Fibroblast of peridontal ligament (primary cell): ENCODE results near the gene MATN4.

ENCODE experiments used
- DNase-seq: peaks from one replicate; pipeline ENCODE4 v3.0.0-alpha.2; 2010; ENCODE audit errors: extremely low read depth

MATN4 gene

GRCh38 chr20:45290677-45291355 lies 17.3 kb downstream of the MATN4 start:
- peak; percentile 79 for DNase-seq

GRCh38 chr20:45289942-45290676 lies 18.0 kb downstream of the MATN4 start:
- no peak for DNase-seq

DNA sequence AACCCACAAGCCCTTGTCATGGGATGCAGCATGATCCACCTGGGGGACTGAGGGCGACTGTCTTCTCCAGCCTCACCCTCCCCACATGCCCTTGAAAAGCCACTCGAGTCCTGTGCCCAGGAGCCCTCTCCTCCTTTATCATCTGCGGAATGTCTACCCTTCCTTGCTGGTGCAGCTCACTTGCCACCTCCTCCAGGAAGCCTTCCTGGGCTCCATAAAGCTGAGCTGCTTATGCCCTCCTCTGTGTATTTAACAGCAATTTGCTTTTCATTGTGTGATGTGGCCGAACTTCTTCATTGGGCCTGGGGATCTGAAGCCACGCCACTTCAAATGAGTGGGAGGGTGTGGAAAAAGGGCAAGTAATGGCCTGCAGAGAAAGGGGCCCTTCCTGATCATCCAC lies 19.2 kb downstream of the MATN4 start:
- DNase-seq = no peak

DNA sequence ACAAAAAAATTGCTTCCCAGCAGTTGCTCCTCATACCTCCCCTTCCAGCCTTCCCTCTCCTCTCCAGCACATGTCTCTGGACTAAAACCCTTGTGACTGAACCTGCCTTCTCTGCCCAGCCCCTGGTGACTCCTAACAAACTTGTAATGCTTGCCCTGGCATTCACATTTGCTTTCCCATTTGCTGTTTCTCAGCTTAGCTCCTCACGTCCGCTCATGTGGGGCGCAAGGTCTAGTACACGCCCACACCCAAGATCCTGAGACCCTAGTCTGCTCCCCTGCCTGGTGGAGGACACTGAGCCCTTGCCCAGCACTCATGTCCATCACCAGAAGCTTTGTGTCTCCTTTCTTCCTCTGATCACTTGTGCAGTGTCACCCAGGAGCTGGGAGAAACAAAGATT lies 19.7 kb downstream of the MATN4 start:
- no peak for DNase-seq

- no peak for DNase-seq
Measured at GRCh38 chr20:45283551-45284057, 24.5 kb downstream of the MATN4 start.

- DNase-seq = no peak
Measured at GRCh38 chr20:45282700-45283550, 25.2 kb downstream of the MATN4 start.

DNA sequence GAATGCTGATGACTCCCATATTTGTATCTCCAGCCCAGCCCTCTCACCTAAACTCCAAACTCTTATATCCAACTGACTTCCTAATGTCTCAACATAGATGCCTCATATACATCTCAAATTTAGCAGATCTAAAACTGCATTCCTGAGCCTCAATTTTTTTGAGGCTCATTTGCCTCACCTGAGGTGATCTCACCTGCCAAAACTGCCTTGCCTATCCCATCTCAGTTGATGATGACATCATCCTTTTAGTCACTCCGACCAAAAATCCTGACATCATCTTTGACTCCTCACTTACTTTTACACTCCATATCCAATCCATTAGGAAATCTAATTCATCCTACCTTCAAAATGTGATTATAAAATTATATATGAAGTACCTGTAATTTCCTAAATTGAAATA lies 28.1 kb downstream of the MATN4 start:
- no peak for DNase-seq

- DNase-seq = no peak
Measured at GRCh38 chr20:45275338-45275737, 32.8 kb downstream of the MATN4 start.

GRCh38 chr20:45269754-45270270 lies 38.3 kb downstream of the MATN4 start:
- no peak for DNase-seq

- DNase-seq = no peak
Measured at GRCh38 chr20:45269056-45269455, 39.0 kb downstream of the MATN4 start.

- DNase-seq = no peak
Measured at GRCh38 chr20:45268531-45268930, 39.6 kb downstream of the MATN4 start.

DNA sequence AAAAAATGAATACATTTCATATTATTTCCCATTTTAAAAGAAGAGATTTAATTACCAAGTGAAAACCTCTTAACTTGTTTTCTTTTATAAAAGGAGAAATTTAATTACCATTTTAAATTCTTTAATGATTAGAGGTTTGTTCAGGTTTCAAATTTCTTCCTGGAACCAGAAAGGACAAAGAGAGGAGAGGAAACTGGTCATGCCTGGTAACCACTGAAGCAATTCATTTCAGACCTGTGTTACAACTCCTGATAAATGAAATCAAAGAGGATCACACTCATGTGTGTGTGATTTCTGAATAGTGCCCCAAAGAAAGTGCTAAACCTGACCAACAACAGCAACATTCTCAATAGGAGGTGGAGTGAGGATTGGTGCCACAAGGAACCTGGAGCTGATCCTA lies 41.1 kb downstream of the MATN4 start:
- no peak for DNase-seq

- DNase-seq = no peak
Measured at GRCh38 chr20:45263556-45264266, 44.4 kb downstream of the MATN4 start.

DNA sequence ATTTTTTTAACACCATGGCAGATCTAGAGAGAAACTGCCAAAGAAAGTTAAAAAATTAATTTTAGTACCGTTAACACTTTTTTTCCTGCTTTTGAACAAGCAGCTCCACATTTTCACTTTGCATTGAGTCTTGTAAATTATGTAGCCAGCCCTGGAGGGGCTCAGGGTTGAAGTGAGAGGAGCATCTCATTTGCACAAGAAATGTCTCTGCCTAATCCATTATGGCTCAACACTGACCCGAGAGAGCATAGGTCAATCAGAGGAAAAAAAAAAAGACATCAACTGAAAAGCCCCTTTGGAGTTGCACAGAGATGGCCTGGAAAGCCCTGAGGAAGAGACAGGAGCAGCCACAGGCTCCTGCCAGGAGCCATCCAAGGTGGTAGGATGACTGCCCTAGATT lies 49.4 kb downstream of the MATN4 start:
- no peak for DNase-seq

DNA sequence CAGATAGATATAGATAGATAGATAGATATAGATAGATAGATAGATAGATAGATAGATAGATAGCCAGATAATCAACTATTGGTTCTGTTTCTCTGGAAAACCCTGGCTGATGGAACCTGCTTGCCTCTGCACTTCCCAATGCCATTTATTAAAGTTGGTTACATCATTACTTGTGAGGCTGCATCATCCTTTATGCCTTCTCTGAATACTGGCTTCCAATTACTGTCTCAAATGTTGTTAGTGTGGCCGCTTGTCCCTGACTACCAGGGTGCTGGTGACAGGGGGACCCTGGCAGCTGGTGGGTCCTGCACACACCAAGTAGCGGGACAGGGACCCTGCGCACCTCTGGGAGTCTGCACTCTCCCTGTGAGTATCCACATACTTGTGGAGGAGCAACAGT lies 49.8 kb downstream of the MATN4 start:
- DNase-seq = no peak

GRCh38 chr20:45257711-45258110 lies 50.4 kb downstream of the MATN4 start:
- DNase-seq = no peak

DNA sequence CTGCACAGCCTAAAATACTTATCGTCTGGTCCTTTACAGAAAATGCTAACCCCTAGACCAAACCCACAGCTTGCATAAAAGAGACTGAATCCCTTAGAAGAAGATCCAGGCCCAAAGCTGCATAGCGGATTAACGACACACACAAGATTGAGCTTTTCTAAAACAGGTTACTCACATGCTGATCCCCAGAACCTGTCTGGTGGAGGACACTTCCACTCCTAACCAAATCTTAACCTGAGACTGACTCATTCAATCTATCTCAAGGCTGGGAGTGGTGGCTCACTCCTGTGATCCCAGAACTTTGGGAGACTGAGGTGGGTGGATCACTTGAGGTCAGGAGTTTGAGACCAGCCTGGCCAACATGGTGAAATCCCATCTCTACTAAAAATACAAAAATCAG lies 50.9 kb downstream of the MATN4 start:
- DNase-seq = no peak

DNA sequence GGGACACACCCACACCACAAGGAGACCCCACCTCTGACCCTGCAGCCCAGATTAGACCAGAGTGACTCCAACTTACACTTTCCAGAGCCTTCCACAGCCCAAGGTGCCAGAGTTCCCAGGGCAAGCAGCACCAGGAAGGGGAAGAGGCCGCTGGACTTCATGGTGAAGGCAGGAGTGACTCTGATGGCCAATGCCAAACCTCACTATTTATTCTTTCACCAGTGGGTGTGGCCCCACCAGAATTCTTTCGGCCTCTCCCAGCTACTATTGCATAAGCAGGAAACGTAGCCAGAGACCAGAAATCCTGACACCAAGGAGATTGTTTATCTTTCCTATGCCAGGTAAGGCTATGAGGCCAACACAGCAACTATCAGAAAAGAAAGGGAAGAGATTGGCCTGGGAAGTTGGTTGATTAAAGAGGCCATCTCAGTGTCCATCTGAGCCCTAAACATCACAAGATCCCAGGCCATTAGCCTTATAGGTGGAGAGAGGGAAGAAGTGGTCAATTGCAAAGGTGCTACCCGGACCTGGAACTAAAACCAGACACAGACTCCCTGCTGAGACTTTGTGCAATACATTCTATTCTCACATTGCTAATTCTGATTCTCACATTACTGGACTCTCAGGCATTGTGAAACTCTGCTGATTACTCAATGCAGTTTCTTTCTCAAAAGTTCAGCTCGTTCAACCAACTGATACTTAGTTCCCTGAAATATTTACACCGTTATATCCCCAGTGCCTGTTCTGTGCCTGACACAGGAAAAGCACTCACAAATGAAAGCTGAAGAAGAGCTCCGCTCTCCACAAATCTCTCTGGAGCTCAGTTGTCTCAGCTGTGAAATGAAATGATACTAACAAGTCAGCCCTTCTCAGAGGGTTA lies 53.5 kb downstream of the MATN4 start, which contains the start of gene SLPI:
Gene SLPI (minus strand): TSS at position 182 of the 880 bp plus-strand sequence. CDS start 21 bp downstream, at position 161.
- DNase-seq = peak; percentile 76

DNA sequence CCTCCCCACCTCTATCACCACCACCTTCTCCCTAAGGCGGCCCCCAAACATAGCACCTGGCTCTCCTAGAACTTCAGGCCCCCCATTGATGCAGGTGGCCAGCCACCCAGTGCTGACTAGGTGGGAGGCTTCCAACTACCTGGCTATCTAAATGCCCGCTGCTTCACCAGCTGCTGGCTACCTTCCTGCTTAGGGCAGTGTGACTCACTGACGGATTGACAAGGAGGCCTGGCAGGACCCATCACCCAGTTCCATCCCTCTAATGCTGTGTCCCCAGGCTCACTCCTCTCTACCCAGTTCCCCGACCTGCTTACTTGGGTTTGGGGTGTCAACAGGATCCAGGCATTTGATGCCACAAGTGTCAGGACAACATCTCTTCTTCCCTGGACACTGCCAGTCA lies 54.8 kb downstream of the MATN4 start:
- DNase-seq = no peak

DNA sequence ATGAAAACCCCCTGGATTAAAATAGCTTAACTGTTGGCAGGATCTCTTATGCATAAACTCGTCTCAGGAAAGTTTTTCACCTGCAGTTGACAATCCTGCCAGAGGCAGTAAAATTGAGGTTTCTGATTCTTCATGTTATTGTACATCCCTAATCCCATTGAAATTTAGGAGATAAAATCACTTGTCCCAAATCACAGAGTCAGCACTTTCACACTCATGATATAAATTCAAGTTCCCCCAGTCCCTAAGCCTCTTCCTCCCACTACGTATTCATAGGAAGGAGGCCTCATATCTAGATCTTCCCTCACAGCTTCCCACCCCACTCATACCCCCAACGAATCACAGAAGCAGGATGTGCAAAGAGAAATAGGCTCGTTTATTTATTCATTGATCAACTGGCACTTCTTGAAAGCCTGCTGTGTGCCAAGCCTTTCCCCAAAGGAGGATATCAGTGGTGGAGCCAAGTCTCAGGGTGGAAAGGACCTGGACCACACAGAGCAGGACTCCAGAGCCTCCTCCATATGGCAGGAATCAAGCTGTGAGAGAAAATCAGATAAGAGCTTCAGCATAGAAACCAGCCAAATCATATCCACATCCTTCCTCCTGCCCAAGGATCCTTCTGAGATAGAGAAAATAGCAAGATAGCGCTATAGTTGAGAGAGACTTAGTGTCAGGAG lies 56.1 kb downstream of the MATN4 start:
- DNase-seq = no peak
